ENCODE data around the gene CDON. TPM values are rescaled to one million over a fixed set of nuclear protein-coding genes. Genes with fewer than 3 reads are reported as not detected.

CDON gene
- total and polyA plus RNA-seq, 4 donors, result 1.5 to 25.6 (median 9.9) TPM

GRCh38 chr11:125945797-125946520 lies 116.7 kb downstream of the CDON start, which contains the start of gene VSIG10L2:
TSS of gene VSIG10L2 (plus strand) at chr11:125946044. CDS start at chr11:125946056, 12 bp downstream.
- 84 to 88% methylated on average over 8 of the region's 8 CpGs for WGBS, 2 donors
- Histone ChIP-seq H3K4me3 (no peak within 1 kb of the TSS), H3K9ac (ENCODE audit: insufficient read depth in 1 of 2, low read length in 2 of 2) (no peak within 1 kb of the TSS), H3K9me3 (ENCODE audit: control insufficient read depth in 4 of 4, insufficient read depth in 3 of 4, low read length in 3 of 4) (no peaks in the 10 kb centered on the region), H3K4me1 (ENCODE audit: control insufficient read depth in 5 of 5, insufficient read depth in 5 of 5, low read length in 5 of 5) (peaks cover 0 to 6% (median 0%) of the 10 kb centered on the region in 5 donors), H3K27ac (ENCODE audit: low read depth in 1 of 2, low read length in 1 of 2) (no peak within 1 kb of the TSS), H3K27me3 (ENCODE audit: control insufficient read depth in 3 of 3, insufficient read depth in 3 of 3, low read length in 2 of 3) (peaks cover 0 to 8% (median 0%) of the 10 kb centered on the region in 3 donors), H3K36me3 (ENCODE audit: control insufficient read depth in 4 of 4, insufficient read depth in 4 of 4, low read length in 4 of 4) (no peaks in the 10 kb centered on the region)
- no peak for DNase-seq
- ATAC-seq (ENCODE audit: insufficient read depth, low FRiP score), result no peak
- TF ChIP-seq CTCF (IDR thresholded peaks at IDR 0.05; ENCODE audit: control extremely low read depth, extremely low read depth), result no peak

- WGBS, 2 donors, result 71 to 72% methylated on average over 15 of the region's 15 CpGs
- Histone ChIP-seq H3K36me3 (ENCODE audit: control insufficient read depth in 4 of 4, insufficient read depth in 4 of 4, low read length in 4 of 4) (no peaks in the 10 kb centered on the region), H3K9me3 (ENCODE audit: control insufficient read depth in 4 of 4, insufficient read depth in 3 of 4, low read length in 3 of 4) (no peaks in the 10 kb centered on the region), H3K4me1 (ENCODE audit: control insufficient read depth in 5 of 5, insufficient read depth in 5 of 5, low read length in 5 of 5) (no peaks in the 10 kb centered on the region), H3K9ac (ENCODE audit: insufficient read depth in 1 of 2, low read length in 2 of 2) (no peak overlapping the region), H3K27me3 (ENCODE audit: control insufficient read depth in 3 of 3, insufficient read depth in 3 of 3, low read length in 2 of 3) (peaks cover 0 to 8% (median 0%) of the 10 kb centered on the region in 3 donors), H3K27ac (ENCODE audit: low read depth in 1 of 2, low read length in 1 of 2) (no peak overlapping the region), H3K4me3 (no peak overlapping the region)
- TF ChIP-seq CTCF (IDR thresholded peaks at IDR 0.05; ENCODE audit: control extremely low read depth, extremely low read depth), result no peak
- ATAC-seq (ENCODE audit: insufficient read depth, low FRiP score) (no peak), DNase-seq (no peak)
Observed at GRCh38 chr11:125945011-125945796, 117.5 kb downstream of the CDON start.

GRCh38 chr11:125944350-125945010 lies 118.2 kb downstream of the CDON start:
- Histone ChIP-seq H3K9me3 (ENCODE audit: control insufficient read depth in 4 of 4, insufficient read depth in 3 of 4, low read length in 3 of 4) (no peaks in the 10 kb centered on the region), H3K27ac (ENCODE audit: low read depth in 1 of 2, low read length in 1 of 2) (no peak overlapping the region), H3K27me3 (ENCODE audit: control insufficient read depth in 3 of 3, insufficient read depth in 3 of 3, low read length in 2 of 3) (peaks cover 0 to 8% (median 0%) of the 10 kb centered on the region in 3 donors), H3K4me1 (ENCODE audit: control insufficient read depth in 5 of 5, insufficient read depth in 5 of 5, low read length in 5 of 5) (no peaks in the 10 kb centered on the region), H3K4me3 (no peak overlapping the region), H3K9ac (ENCODE audit: insufficient read depth in 1 of 2, low read length in 2 of 2) (no peak overlapping the region), H3K36me3 (ENCODE audit: control insufficient read depth in 4 of 4, insufficient read depth in 4 of 4, low read length in 4 of 4) (no peaks in the 10 kb centered on the region)
- DNase-seq (no peak), ATAC-seq (ENCODE audit: insufficient read depth, low FRiP score) (no peak)
- TF ChIP-seq CTCF (IDR thresholded peaks at IDR 0.05; ENCODE audit: control extremely low read depth, extremely low read depth), result no peak
- WGBS, 2 donors, result 77 to 85% methylated on average over 13 of the region's 13 CpGs

Measured in lung (tissue), 12 donors.